Subcutaneous adipose tissue (tissue), 4 donors: Measurements from ENCODE around the gene PPP2R2B. TPM values are rescaled to one million over a fixed set of nuclear protein-coding genes. Genes with fewer than 3 reads are reported as not detected.

Experiments
- total RNA-seq, 4 donors: library from RNA; depleted of rRNA; stranded (reverse); fragments of >200 nt; gene quantifications; one replicate each; pipeline ENCODE4 v1.1.0, GENCODE V29; 2016
- TF ChIP-seq, protein P1 (sequence below): fragments of 450-650 bp; IDR thresholded peaks from one replicate; pipeline ENCODE4 v1.5.1; 2016; ENCODE audit warnings: low read depth, mild to moderate bottlenecking, control low read depth, antibody characterized with exemption, moderate library complexity

The PPP2R2B gene
- total RNA-seq, 4 donors from 2014 or later: 0.34 to 0.66 TPM; not detected in 2

DNA sequence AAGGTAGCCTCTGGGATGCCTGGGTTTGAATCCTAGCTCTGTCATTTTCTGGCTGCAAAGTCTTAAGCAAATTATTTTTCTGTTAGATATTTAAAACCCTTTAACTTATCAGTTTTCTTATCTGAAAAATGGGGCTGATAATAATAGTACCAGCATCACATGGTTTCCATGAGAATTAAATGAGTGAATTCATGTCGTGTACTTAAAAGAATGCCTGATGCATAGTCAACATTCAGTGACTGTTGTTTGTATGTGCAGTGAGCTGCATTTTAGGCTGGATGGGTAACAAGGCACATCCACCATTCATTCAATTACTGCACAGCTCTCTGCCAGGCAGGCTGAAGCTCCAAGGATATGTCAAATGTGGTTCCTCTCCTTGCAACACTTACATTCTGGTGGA, 122.0 kb downstream of the PPP2R2B start:
- TF ChIP-seq, protein P1, sequence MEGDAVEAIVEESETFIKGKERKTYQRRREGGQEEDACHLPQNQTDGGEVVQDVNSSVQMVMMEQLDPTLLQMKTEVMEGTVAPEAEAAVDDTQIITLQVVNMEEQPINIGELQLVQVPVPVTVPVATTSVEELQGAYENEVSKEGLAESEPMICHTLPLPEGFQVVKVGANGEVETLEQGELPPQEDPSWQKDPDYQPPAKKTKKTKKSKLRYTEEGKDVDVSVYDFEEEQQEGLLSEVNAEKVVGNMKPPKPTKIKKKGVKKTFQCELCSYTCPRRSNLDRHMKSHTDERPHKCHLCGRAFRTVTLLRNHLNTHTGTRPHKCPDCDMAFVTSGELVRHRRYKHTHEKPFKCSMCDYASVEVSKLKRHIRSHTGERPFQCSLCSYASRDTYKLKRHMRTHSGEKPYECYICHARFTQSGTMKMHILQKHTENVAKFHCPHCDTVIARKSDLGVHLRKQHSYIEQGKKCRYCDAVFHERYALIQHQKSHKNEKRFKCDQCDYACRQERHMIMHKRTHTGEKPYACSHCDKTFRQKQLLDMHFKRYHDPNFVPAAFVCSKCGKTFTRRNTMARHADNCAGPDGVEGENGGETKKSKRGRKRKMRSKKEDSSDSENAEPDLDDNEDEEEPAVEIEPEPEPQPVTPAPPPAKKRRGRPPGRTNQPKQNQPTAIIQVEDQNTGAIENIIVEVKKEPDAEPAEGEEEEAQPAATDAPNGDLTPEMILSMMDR: no peak

DNA sequence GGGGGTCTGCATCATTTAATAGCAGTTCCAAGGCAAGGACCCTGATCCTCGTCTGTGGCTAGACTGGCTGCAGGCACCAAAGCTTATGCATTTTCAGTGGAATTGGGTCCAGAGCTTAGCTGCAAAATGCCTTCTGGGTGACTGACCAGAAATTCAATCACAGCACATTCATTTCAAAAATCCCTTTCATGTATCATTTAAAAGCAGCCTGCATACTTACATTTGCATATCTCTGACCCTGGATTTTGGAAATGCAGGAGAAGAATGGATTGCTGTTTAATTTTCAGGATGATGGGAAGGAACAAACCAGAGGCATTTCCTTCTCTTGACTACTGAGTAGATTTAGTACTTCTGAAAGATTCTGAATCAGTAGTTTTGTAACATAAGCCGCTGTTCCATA, 122.8 kb downstream of the PPP2R2B start:
- TF ChIP-seq, protein P1: no peak

DNA sequence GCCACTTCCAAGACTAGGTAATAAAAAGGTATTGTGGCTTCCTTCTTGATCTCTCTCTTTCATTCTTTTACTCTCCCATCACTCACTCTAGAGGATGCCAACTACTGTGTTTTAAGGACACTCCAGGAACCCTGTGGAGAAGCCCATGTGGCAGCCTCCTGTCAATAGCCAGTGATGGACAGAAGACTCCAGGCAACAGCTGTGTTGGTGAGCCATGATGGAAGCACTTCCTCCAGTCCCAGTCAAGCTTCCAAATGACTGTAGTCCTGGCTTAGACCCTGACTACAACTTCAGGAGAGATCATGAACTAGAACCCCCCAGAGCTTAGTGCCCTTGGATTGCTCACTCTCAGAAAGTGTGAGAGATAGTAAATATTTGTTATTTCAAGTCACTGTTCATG, 123.9 kb downstream of the PPP2R2B start:
- TF ChIP-seq, protein P1: no peak

DNA sequence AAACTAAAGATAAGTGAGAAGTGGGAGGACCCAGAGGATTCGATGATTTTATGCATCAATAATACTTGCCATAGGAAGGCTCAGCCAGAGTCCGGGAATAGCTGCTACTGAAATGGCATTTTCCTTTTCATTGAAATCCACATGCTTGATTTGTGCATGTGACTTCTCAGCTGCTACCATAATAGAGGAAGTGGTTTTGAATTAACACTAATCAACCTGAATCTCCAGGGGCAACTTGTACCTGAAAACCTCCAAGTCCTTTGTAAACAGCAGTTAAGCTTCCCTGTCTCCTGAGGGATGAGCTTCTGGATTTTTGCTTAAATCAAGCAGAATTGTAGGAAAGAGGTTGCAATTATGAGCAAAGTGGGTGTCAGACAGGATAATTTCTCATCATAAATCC, 124.9 kb downstream of the PPP2R2B start:
- TF ChIP-seq, protein P1: no peak

GRCh38 chr5:146751781-146752401, 126.7 kb downstream of the PPP2R2B start:
- TF ChIP-seq, protein P1: no peak

GRCh38 chr5:146751054-146751453, 127.5 kb downstream of the PPP2R2B start:
- TF ChIP-seq, protein P1: no peak

DNA sequence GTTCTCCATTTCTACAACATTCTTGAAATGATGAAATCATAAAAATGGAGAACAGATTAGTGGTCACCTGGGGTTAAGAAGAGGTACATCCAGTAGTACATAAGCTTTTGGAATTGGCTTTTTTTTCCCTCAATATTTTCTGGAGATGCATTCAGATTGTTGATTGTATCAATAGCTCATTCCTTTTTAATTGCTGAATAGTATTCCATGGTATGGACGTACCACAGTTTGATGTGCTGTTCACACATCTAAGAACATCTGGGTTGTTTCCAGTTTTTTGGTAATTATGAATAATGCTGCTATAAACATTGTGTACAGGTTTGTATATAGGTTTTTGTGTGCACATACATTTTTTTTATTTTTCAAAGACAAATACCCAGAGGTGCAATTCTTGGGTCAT, 130.0 kb downstream of the PPP2R2B start:
- TF ChIP-seq, protein P1: no peak
